ENCODE data around the gene COQ3.

Gene COQ3

DNA sequence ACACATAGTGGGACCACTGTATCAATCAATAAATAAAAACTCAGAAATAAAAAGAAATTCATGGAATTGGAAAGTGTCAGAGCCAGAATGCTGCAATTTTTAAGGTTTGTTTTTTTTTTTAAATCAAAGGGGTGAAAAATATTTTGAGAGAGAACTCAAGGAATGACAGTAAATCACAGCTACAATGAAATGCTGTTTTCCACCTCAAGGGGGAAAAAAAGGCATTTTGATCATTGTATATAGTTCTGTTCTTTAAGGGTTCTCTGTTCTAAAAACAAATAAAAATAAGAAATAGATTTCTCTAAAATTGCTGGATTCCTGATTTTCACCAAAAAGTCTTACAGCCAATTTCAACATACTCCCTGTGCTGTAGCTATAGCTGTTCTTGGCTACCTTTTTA, 69.0 kb downstream of the COQ3 start:
- no peak for DNase-seq
